ENCODE measurements around the gene HYAL3. TPM values are rescaled to one million over a fixed set of nuclear protein-coding genes. Genes with fewer than 3 reads are reported as not detected.

The HYAL3 gene
- total and polyA plus RNA-seq, 2 experiments from 2014 or later: 7.6 to 9.6 TPM

DNA sequence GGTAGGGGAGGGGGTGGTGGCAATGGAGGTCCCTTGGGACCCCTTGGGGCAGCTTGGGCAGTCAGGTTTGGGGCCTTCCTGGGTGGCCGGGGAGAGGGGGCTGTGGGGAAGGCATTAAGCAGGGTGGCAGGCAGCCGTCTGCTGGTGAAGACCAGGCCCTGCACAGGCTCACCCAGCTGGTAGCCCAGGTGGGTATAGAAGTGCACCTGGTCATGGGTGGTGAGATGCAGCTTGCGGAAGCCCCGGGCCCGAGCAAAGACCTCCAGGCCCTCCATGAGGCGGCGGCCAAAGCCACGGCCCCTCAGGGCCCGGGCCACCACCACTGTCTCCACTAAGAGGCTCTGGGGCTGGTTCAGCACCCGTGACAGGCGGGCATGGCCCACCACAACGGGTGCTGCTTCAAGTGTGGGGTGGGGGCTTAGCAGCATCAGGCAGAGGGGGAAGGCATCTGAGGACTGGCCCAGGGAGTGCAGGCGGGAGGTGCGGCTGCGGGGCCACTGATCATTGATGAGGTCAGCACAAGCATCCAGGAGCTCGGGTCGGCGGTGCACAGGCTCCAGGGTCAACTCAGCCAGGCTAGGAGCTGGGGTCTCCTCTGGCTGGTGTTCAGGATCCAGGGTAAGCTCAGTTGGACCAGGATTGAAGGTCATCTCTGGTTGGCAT is 2.4 kb downstream of the HYAL3 start:
- no peaks in the 10 kb centered on the region for H3K27me3 ChIP-seq (replicated peaks; ENCODE audit: insufficient read depth)
- in situ Hi-C loops (cut with MboI): no loop called here
- no peaks in the 10 kb centered on the region for H3K36me3 ChIP-seq (ENCODE audit: low read depth)
- H3K9ac ChIP-seq: no peak overlapping the region
- TF ChIP-seq EZH2phosphoT487 (IDR thresholded peaks at IDR 0.05; ENCODE audit: insufficient read depth, low read depth) (no peak), EZH2 (IDR thresholded peaks at IDR 0.05; ENCODE audit: insufficient read depth, poor library complexity, severe bottlenecking) (no peak)
- whole genome bisulfite sequencing, 2 experiments (ENCODE audit: low coverage in 1 of 2, low lambda C conversion rate in 2 of 2, missing lambda C conversion rate in 2 of 2): 85 to 91% methylated on average over 14 to 18 of the region's 18 CpGs
- H3K9me2 ChIP-seq (ENCODE audit: insufficient read depth): no peaks in the 10 kb centered on the region
- no peak overlapping the region for H3K4me3 ChIP-seq
- peaks cover 16% of the 10 kb centered on the region for H3K4me1 ChIP-seq (ENCODE audit: insufficient read depth)
- H2AFZ ChIP-seq: no peak overlapping the region
- H3K9me3 ChIP-seq (ENCODE audit: low read depth): no peaks in the 10 kb centered on the region
- peaks cover 4% of the 10 kb centered on the region for H3K79me2 ChIP-seq (ENCODE audit: insufficient read depth)
- no peak overlapping the region for H3K27ac ChIP-seq
- peaks cover 11% of the 10 kb centered on the region for H3F3A ChIP-seq (ENCODE audit: insufficient read depth)
- no peaks in the 10 kb centered on the region for H4K20me1 ChIP-seq (ENCODE audit: insufficient read depth)
- no peak for DNase-seq
- H3K4me2 ChIP-seq (ENCODE audit: unreplicated experiment): no peak overlapping the region

DNA sequence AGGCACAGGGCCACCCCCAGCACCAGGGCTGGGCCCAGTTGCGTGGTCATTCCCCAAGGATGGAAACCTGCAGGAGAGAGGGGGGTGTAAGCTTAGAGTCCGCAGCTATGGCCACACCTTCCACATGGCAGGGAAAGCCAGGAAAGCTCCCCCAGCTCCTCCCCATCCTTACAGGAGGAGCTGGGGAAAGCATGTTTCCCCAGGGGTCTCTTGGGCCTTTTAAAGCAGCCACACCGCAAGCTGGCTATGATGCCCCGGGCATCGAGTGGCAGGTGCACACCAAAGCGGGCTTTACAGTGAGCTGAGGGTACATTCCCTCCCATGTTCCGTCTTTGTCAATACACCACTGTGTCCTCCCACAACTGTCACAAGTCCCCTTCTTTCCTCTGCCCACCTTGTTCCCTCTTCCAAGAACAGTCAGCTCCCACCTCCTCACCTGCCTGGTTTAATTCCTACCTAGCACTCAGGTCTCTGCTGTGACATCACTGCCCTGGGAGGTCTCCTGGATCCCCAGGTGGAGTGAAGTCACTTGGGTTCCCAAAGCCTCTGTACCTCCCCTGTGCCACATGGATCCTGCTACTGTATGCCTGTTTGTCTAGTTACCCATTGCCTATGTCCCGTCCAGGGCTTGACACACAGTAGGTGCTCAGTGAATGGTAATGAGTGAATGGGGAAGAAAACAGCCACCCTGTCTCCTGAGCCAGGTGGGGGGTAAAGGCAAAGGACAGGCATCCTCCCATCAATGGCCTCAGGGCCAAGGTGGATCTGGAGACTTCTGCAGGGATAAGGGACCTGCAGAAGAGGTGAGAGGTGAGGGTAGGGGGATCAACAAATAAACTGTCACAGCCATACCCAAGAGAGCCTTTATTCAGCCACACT is 3.4 kb downstream of the HYAL3 start:
- in situ Hi-C loops (cut with MboI): no loop called here
- Histone ChIP-seq H2AFZ (no peak overlapping the region), H3K36me3 (ENCODE audit: low read depth) (no peaks in the 10 kb centered on the region), H3K9me2 (ENCODE audit: insufficient read depth) (no peaks in the 10 kb centered on the region), H3K4me2 (ENCODE audit: unreplicated experiment) (no peak overlapping the region), H3K79me2 (ENCODE audit: insufficient read depth) (peaks cover 14% of the 10 kb centered on the region), H3F3A (ENCODE audit: insufficient read depth) (peaks cover 11% of the 10 kb centered on the region), H3K4me3 (no peak overlapping the region), H4K20me1 (ENCODE audit: insufficient read depth) (no peaks in the 10 kb centered on the region), H3K9ac (no peak overlapping the region), H3K9me3 (ENCODE audit: low read depth) (no peaks in the 10 kb centered on the region), H3K27ac (no peak overlapping the region), H3K4me1 (ENCODE audit: insufficient read depth) (peaks cover 16% of the 10 kb centered on the region), H3K27me3 (replicated peaks; ENCODE audit: insufficient read depth) (no peaks in the 10 kb centered on the region)
- DNase-seq: no peak
- WGBS, 2 experiments (ENCODE audit: low coverage in 1 of 2, low lambda C conversion rate in 2 of 2, missing lambda C conversion rate in 2 of 2): 72 to 73% methylated on average over 8 of the region's 8 CpGs
- TF ChIP-seq EZH2phosphoT487 (IDR thresholded peaks at IDR 0.05; ENCODE audit: insufficient read depth, low read depth) (no peak), EZH2 (IDR thresholded peaks at IDR 0.05; ENCODE audit: insufficient read depth, poor library complexity, severe bottlenecking) (no peak)

DNA sequence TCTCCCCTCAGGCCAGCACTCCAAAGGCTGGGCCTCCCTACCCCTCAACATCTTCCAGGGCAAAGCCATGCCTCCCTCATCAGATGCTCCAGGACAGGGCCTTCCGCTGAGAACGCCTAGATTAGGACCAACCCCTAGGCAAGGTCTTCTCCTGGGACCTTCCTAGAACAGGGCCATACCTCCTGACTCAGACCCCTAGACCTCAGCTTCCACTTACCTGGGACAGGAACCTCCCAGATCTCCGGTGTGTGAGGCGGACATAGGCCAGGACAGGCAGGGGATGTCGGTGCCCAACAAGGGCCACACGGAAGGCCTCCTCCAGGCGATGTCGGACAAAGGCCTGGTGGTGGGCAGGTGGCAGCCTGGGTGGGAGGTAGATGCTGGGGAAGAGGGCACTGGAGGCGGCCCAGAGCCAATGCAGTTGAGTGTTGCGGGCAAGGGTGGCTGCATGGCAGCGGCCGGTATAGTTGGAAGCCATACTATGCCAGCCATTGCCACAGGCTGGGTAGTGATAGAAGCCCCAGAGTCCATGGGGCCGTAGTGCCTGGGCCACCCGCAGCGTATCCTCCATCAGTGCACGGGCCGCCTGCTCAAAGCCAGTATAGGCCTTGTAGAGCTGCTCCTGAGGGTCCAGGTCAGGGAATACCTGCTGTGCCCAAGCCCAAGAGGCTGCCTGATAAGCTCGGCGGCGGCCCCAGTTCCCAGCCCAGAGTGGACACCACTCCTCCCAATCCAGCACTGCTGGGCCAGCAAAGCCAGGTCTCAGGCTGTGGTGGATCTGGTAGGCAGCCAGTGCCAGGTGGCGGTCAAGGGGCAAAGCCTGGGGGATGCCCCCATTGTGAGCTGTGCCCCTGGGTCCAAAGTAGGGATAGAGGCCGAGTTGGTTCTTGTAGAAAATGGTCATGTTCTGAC is 4.5 kb downstream of the HYAL3 start:
- Histone ChIP-seq H3K36me3 (ENCODE audit: low read depth) (no peaks in the 10 kb centered on the region), H3K9me3 (ENCODE audit: low read depth) (no peaks in the 10 kb centered on the region), H3K4me1 (ENCODE audit: insufficient read depth) (peaks cover 6% of the 10 kb centered on the region), H3K9me2 (ENCODE audit: insufficient read depth) (no peaks in the 10 kb centered on the region), H2AFZ (no peak overlapping the region), H3K79me2 (ENCODE audit: insufficient read depth) (peaks cover 23% of the 10 kb centered on the region), H3K9ac (no peak overlapping the region), H3K4me2 (ENCODE audit: unreplicated experiment) (no peak overlapping the region), H3F3A (ENCODE audit: insufficient read depth) (peaks cover 2% of the 10 kb centered on the region; the same call in 1 of the 2 replicates), H3K27me3 (replicated peaks; ENCODE audit: insufficient read depth) (no peaks in the 10 kb centered on the region), H4K20me1 (ENCODE audit: insufficient read depth) (no peaks in the 10 kb centered on the region), H3K4me3 (no peak overlapping the region), H3K27ac (no peak overlapping the region)
- in situ Hi-C loops (cut with MboI): no loop called here
- 86 to 87% methylated on average over 20 to 22 of the region's 22 CpGs for WGBS, 2 experiments (ENCODE audit: low coverage in 1 of 2, low lambda C conversion rate in 2 of 2, missing lambda C conversion rate in 2 of 2)
- no peak for DNase-seq
- TF ChIP-seq EZH2phosphoT487 (IDR thresholded peaks at IDR 0.05; ENCODE audit: insufficient read depth, low read depth): no peak

DNA sequence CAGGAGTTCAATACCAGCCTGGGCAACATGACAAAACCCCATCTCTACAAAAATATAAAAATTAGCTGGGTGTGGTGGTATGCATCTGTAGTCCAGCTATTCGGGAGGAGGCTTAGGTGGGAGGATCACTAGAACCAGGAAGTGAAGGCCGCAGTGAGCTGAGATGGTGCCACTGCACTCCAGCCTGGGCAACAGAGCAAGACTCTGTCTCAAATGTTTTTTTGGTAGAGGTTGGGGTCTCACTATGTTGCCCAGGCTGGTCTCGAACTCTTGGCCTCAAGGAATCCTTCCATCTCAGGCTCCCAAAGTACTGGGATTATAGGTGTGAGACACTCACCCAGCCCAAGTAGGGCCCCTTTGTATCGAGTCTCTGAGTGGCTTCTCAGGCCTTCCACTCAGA is 5.1 kb downstream of the HYAL3 start:
- H3K9me3 ChIP-seq (ENCODE audit: low read depth): no peaks in the 10 kb centered on the region
- 80 to 90% methylated on average over 4 of the region's 4 CpGs for WGBS, 2 experiments (ENCODE audit: low coverage in 1 of 2, low lambda C conversion rate in 2 of 2, missing lambda C conversion rate in 2 of 2)
- H3K9me2 ChIP-seq (ENCODE audit: insufficient read depth): no peaks in the 10 kb centered on the region
- in situ Hi-C loops (cut with MboI): no loop called here
- H3K4me1 ChIP-seq (ENCODE audit: insufficient read depth): peaks cover 5% of the 10 kb centered on the region
- no peak overlapping the region for H3K9ac ChIP-seq
- no peak for DNase-seq
- no peak overlapping the region for H3K27ac ChIP-seq
- TF ChIP-seq EZH2 (IDR thresholded peaks at IDR 0.05; ENCODE audit: insufficient read depth, poor library complexity, severe bottlenecking): no peak
- TF ChIP-seq EZH2phosphoT487 (IDR thresholded peaks at IDR 0.05; ENCODE audit: insufficient read depth, low read depth): no peak
- H2AFZ ChIP-seq: no peak overlapping the region
- no peak overlapping the region for H3K4me2 ChIP-seq (ENCODE audit: unreplicated experiment)
- no peak overlapping the region for H3K4me3 ChIP-seq
- peaks cover 28% of the 10 kb centered on the region for H3K79me2 ChIP-seq (ENCODE audit: insufficient read depth)
- H4K20me1 ChIP-seq (ENCODE audit: insufficient read depth): no peaks in the 10 kb centered on the region
- H3K36me3 ChIP-seq (ENCODE audit: low read depth): no peaks in the 10 kb centered on the region; the same call in 1 of the 2 replicates
- H3K27me3 ChIP-seq (replicated peaks; ENCODE audit: insufficient read depth): no peaks in the 10 kb centered on the region
- no peaks in the 10 kb centered on the region for H3F3A ChIP-seq (ENCODE audit: insufficient read depth)

All from GM23248 (cell line).